GM18498 (cell line): ENCODE data around the gene CPXM2.

Source experiments
- ATAC-seq: cut with Tn5 transposase; IDR thresholded peaks from one replicate; pipeline ENCODE4 v1.9.1; 2021; ENCODE audit warnings: mild to moderate bottlenecking, moderate library complexity; ENCODE audit not compliant: unreplicated experiment

Gene CPXM2

DNA sequence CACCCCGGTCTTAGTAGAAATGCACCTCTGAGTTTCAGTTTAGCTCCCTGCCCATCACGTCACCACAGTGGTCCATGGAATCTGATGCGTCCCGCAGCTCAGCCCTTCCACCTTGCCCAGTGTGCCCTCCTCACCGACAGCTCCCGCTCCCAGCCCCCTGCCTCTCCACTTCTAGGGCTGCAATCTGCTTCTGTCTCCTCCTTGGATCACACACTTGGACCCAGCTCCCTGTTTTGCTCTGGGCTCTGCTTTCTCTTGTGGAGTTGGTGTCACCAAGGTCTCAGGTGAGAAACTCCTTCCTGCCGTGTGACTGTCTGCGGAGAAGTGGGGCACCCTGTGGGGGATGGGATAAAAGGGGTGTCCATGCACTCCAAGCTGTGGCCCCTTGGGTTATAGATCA lies 187.5 kb downstream of the CPXM2 start:
- ATAC-seq, result no peak

DNA sequence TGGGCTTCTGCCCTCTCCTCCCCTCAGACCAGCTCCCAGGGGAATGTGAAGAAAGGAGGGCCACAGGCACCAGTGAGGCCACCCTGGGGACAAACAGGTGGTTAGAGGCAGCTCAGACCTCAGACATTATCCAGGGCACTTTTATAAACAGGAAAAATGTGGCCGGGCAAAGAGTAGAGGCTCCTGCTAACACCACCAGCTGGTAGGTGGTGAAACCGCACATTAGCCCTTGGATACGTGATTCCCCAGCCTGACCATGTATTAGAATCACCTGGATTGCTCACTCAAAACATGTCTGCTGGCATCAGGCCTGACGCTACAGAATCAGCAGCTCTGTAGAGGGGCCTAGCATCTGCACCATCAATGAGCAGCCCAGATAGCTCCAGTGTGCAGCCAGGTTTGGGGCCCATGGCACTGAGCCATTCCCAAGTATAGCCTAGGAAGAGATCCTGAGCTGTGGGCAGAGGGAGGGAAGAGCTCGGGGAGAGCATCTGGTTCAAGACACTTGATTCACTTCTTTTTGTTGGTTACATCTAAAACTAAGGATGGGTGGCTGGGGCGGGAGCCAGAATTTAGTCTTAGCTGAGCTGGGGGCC lies 188.3 kb downstream of the CPXM2 start:
- no peak for ATAC-seq
